HFFc6 (cell line): ENCODE results near the gene NT5M. TPM values are rescaled to one million over a fixed set of nuclear protein-coding genes. Genes with fewer than 3 reads are reported as not detected.

Source experiments
- DNase-seq: peaks from one replicate; pipeline ENCODE4 v3.0.0-alpha.2; 2018
- H3K27ac Mint-ChIP-seq: 2 replicates; pipeline ENCODE4 v1.8.0; 2020; ENCODE audit warnings: mild to moderate bottlenecking, mixed read lengths
- H3K27me3 Mint-ChIP-seq: 2 replicates; pipeline ENCODE4 v1.8.0; 2021; ENCODE audit warnings: mild to moderate bottlenecking, moderate library complexity, mixed read lengths; ENCODE audit not compliant: insufficient read depth
- H3K36me3 Mint-ChIP-seq: 2 replicates; pipeline ENCODE4 v1.8.0; 2021; ENCODE audit warnings: low read depth, mixed read lengths
- H3K4me1 Mint-ChIP-seq: 2 replicates; pipeline ENCODE4 v1.8.0; 2020; ENCODE audit warnings: low read depth, mixed read lengths
- H3K4me3 Mint-ChIP-seq: 2 replicates; pipeline ENCODE4 v1.8.0; 2020; ENCODE audit warnings: mild to moderate bottlenecking, moderate library complexity, mixed read lengths
- H3K9me3 Mint-ChIP-seq: 2 replicates; pipeline ENCODE4 v1.8.0; 2020; ENCODE audit warnings: mild to moderate bottlenecking, mixed read lengths
- total RNA-seq, 6 experiments: library from RNA; stranded (reverse); fragmentation: NEBNext Ultra II Directional; extraction: Animal tissue kit (Norgen Biotek cat#: 25700); gene quantifications; 2 replicates in 1 of 6; 3 replicates in 5 of 6; pipeline ENCODE4 v1.2.3, GENCODE V29; 2021
- TF ChIP-seq, protein P1 (sequence below): fragments of 200-600 bp; sonication (generic); IDR thresholded peaks from 2 replicates; pipeline ENCODE4 v1.5.0; 2021; ENCODE audit warnings: antibody characterized with exemption, mild to moderate bottlenecking

NT5M gene
- total RNA-seq, 6 experiments from 2014 or later = 0.20 to 0.83 (median 0.60) TPM

DNA sequence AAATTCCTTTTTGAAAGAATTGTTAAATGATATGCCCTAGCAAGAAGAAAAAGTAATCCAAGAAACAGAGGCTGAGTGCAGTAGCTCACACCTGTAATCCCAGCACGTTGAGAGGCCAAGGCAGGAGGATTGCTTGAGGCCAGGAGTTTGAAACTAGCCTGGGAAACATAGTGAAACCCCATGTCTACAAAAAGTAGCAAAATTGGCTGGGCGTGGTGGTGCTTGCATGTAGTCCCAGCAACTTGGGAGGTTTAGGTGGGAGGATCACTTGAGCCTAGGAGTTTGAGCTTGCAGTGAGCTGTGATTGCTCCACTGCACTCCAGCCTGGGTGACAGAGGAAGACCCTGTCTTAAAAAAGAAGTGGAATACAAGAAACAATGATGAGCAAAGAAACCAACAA is 56.1 kb downstream of the NT5M start:
- no peak for DNase-seq
- peaks cover 31% of the 10 kb centered on the region for H3K27me3 Mint-ChIP-seq
- H3K4me3 Mint-ChIP-seq = no peak overlapping the region
- TF ChIP-seq, protein P1, sequence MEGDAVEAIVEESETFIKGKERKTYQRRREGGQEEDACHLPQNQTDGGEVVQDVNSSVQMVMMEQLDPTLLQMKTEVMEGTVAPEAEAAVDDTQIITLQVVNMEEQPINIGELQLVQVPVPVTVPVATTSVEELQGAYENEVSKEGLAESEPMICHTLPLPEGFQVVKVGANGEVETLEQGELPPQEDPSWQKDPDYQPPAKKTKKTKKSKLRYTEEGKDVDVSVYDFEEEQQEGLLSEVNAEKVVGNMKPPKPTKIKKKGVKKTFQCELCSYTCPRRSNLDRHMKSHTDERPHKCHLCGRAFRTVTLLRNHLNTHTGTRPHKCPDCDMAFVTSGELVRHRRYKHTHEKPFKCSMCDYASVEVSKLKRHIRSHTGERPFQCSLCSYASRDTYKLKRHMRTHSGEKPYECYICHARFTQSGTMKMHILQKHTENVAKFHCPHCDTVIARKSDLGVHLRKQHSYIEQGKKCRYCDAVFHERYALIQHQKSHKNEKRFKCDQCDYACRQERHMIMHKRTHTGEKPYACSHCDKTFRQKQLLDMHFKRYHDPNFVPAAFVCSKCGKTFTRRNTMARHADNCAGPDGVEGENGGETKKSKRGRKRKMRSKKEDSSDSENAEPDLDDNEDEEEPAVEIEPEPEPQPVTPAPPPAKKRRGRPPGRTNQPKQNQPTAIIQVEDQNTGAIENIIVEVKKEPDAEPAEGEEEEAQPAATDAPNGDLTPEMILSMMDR = no peak
- peaks cover 8% of the 10 kb centered on the region; the same call in 1 of the 2 replicates for H3K4me1 Mint-ChIP-seq
- peaks cover 14% of the 10 kb centered on the region for H3K36me3 Mint-ChIP-seq
- H3K9me3 Mint-ChIP-seq = peaks cover 22% of the 10 kb centered on the region
- no peak overlapping the region for H3K27ac Mint-ChIP-seq

DNA sequence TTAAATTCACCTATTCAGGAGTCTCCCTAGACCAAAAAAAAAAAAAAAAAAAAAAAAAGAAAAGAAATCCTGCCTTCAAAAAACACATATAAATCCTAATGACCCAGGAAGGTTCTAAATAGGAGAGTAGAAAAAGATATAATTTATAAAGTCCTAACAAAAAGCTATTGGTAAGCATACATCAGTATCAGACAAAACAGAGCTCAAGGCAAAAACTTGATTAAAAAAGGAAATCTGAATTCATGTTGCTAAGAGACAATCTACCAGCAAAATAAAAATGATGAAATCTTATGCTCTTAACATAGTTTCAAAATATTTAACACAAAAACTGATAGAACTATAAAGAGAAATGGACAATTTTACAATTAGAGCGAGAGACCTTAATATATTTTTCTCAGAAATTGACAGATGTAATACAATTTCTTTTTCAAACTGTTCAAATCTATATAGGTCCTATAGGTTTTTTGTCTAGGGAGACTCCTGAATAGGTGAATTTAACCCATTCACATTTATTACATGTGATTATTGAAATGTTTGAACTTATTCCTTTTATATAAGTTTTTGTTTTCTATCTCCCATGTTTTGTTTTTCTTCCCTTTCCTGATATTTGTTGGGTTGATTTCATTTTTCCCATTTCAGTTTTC is 57.0 kb downstream of the NT5M start:
- peaks cover 31% of the 10 kb centered on the region for H3K27me3 Mint-ChIP-seq
- peaks cover 8% of the 10 kb centered on the region; the same call in 1 of the 2 replicates for H3K4me1 Mint-ChIP-seq
- no peak overlapping the region for H3K27ac Mint-ChIP-seq
- peaks cover 22% of the 10 kb centered on the region for H3K9me3 Mint-ChIP-seq
- no peak for DNase-seq
- TF ChIP-seq, protein P1 = no peak
- peaks cover 14% of the 10 kb centered on the region for H3K36me3 Mint-ChIP-seq
- H3K4me3 Mint-ChIP-seq = no peak overlapping the region

DNA sequence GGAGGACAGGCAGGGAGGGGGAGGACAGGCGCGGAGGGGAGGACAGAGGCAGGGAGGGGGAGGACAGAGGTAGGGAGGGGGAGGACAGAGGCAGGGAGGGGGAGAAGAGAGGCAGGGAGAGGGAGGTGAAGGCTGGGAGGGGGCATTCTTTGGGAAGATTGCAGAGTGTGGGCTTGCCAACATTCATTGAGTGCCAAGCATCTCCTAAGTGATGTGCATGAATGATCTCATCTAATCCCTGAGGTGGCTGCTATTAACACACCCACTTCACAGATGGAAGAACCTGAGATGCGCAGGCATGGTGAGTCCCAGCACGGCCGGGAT is 58.3 kb downstream of the NT5M start:
- Mint-ChIP-seq H3K9me3 (peaks cover 30% of the 10 kb centered on the region), H3K27me3 (peaks cover 40% of the 10 kb centered on the region), H3K27ac (no peak overlapping the region), H3K36me3 (peaks cover 23% of the 10 kb centered on the region), H3K4me1 (no peaks in the 10 kb centered on the region), H3K4me3 (no peak overlapping the region)
- TF ChIP-seq, protein P1 = no peak
- DNase-seq = no peak

DNA sequence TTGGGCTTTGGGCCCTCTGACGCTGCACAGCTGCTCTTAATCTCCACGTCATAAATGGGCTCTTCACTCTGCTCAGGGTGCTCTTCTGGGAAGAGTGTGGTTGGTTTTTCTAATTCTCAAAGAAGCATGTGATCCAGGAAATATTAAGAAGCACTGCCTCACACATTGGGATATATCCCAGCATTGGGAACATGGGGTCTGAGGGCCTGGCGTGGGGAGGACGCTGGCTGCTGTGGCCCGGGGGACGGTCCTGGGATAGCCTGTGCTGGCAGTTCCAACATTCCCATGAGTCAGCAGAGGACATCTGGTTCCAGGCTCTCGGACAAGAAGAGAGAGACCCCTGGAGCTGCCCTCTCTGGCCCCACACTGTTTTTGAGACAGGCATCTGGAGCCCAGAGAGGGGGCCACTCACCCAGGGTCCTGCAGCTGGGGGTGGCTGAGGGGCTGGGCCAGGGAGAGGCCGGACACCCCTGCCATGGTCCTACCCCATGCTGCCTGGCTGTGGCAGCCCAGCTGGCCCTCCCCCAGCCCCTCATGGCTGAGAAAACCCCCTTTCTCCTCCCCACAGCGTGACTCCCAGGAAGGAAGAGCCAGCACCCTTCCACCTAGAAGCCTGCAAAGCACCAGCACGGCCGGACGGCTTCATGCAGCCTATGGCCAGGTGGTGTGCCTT is 58.8 kb downstream of the NT5M start:
- TF ChIP-seq, protein P1 = no peak
- Mint-ChIP-seq H3K36me3 (peaks cover 26% of the 10 kb centered on the region), H3K27ac (no peak overlapping the region), H3K4me1 (no peaks in the 10 kb centered on the region), H3K9me3 (peaks cover 30% of the 10 kb centered on the region), H3K4me3 (no peak overlapping the region), H3K27me3 (peaks cover 40% of the 10 kb centered on the region)
- DNase-seq = no peak

DNA sequence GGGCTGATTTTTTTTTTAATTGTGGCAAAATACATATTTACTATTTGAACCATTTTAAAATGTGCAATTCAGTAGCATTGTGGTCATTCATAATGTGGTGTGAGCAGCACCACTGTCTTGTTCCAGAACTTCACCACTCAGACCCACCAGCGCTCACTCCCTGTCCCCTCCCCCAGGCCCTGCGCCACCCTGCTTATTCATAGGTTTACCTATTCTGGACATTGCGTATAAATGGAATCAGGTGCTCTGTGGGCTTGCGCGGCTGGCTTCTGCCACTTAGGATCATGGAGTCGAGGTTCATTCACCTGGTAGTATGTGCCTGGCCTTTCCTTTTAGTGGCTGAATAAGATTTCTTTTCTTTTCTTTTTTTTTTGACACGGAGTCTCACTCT is 59.4 kb downstream of the NT5M start:
- Mint-ChIP-seq H3K4me3 (no peak overlapping the region), H3K9me3 (peaks cover 30% of the 10 kb centered on the region), H3K36me3 (peaks cover 26% of the 10 kb centered on the region), H3K27ac (no peak overlapping the region), H3K4me1 (no peaks in the 10 kb centered on the region), H3K27me3 (peaks cover 43% of the 10 kb centered on the region)
- TF ChIP-seq, protein P1 = no peak
- no peak for DNase-seq
